Ascending aorta (tissue), 2 donors: ENCODE measurements around the gene KDELR3. TPM values are rescaled to one million over a fixed set of nuclear protein-coding genes. Genes with fewer than 3 reads are reported as not detected.

ENCODE experiments used
- DNase-seq, 2 donors: peaks; one replicate each; pipeline ENCODE4 v3.0.0-alpha.2; 2019; ENCODE audit warnings: low spot score in 2 of 2
- H3K27ac ChIP-seq, 2 donors: fragments of 200-600 bp; sonication (generic); one replicate each; pipeline ENCODE4 v1.5.1; 2016 to 2017; ENCODE audit warnings: mild to moderate bottlenecking in 1 of 2
- H3K27me3 ChIP-seq: fragments of 200-600 bp; sonication (generic); one replicate; pipeline ENCODE4 v1.5.1; 2017
- H3K36me3 ChIP-seq, 2 donors: fragments of 200-600 bp; sonication (generic); one replicate each; pipeline ENCODE4 v1.5.1; 2016
- H3K4me1 ChIP-seq, 2 donors: fragments of 200-600 bp; sonication (generic); one replicate each; pipeline ENCODE4 v1.5.1; 2016 to 2017; ENCODE audit warnings: mild to moderate bottlenecking in 1 of 2
- H3K4me3 ChIP-seq, 2 donors: fragments of 200-600 bp; sonication (generic); one replicate each; pipeline ENCODE4 v1.5.1; 2016 to 2017; ENCODE audit warnings: mild to moderate bottlenecking in 1 of 2
- H3K9me3 ChIP-seq, 2 donors: fragments of 200-600 bp; sonication (generic); one replicate each; pipeline ENCODE4 v1.5.1; 2016
- CTCF ChIP-seq, 3 experiments: fragments of 200-600 bp in 2 of 3; fragments of 450-650 bp in 1 of 3; sonication (generic) in 2 of 3; IDR thresholded peaks; one replicate each; pipeline ENCODE4 v1.5.1; 2016 to 2019; ENCODE audit warnings: antibody characterized with exemption in 3 of 3, mild to moderate bottlenecking in 1 of 3, moderate library complexity in 1 of 3
- intact Hi-C: fragments of 100-400 bp; cut with DNase I; formaldehyde crosslinking; loops from one replicate; pipeline ENCODE4 v1.15.1; 2023
- total RNA-seq: library from RNA; depleted of rRNA; stranded (reverse); fragments of >200 nt; gene quantifications from one replicate; pipeline ENCODE4 v1.1.0, GENCODE V29; 2016

KDELR3 gene
- total RNA-seq, 1 donor from 2014 or later = 11.8 TPM

- no peaks in the 10 kb centered on the region for H3K36me3 ChIP-seq
- TF ChIP-seq CTCF (IDR thresholded peaks at IDR 0.05) = no peak
- H3K4me1 ChIP-seq = peaks cover 9 to 11% of the 10 kb centered on the region in 2 donors
- no peak overlapping the region for H3K27ac ChIP-seq
- peak overlapping the region; percentile 1 to 43 for H3K4me3 ChIP-seq
- intact Hi-C loops = loop anchor here (2.0 kb wide), 1 partner anchor 110 kb away; the partner anchor contains the start of gene DMC1
- no peaks in the 10 kb centered on the region for H3K9me3 ChIP-seq
- no peaks in the 10 kb centered on the region for H3K27me3 ChIP-seq
- DNase-seq = no peak
Measured at GRCh38 chr22:38461057-38461413, 6.9 kb upstream of the KDELR3 start.

GRCh38 chr22:38461414-38462081 lies 6.3 kb upstream of the KDELR3 start:
- DNase-seq = peak; percentile 28 to 86

GRCh38 chr22:38462960-38463784 lies 4.7 kb upstream of the KDELR3 start:
- no peaks in the 10 kb centered on the region for H3K27me3 ChIP-seq
- intact Hi-C loops = no loop called here
- no peak overlapping the region for H3K4me3 ChIP-seq
- DNase-seq = no peak
- no peaks in the 10 kb centered on the region for H3K9me3 ChIP-seq
- H3K4me1 ChIP-seq = peaks cover 11 to 15% of the 10 kb centered on the region in 2 donors
- H3K27ac ChIP-seq = no peak overlapping the region
- no peak for TF ChIP-seq CTCF (IDR thresholded peaks at IDR 0.05)
- H3K36me3 ChIP-seq = no peaks in the 10 kb centered on the region

More at GRCh38 chr22:38461414-38462081, 6.3 kb upstream of the KDELR3 start:
- no peaks in the 10 kb centered on the region for H3K27me3 ChIP-seq
- no peaks in the 10 kb centered on the region for H3K9me3 ChIP-seq
- TF ChIP-seq CTCF (IDR thresholded peaks at IDR 0.05) = peak in 1 of 3 experiments; percentile 18
- no peaks in the 10 kb centered on the region for H3K36me3 ChIP-seq
- peak overlapping the region; percentile 1 to 43 for H3K4me3 ChIP-seq
- no peak overlapping the region for H3K27ac ChIP-seq
- peaks cover 9 to 11% of the 10 kb centered on the region in 2 donors for H3K4me1 ChIP-seq
- intact Hi-C loops = loop anchor here (2.0 kb wide), 1 partner anchor 109 kb away; the partner anchor contains the start of gene DMC1

- Histone ChIP-seq H3K4me1 (peaks cover 11 to 20% of the 10 kb centered on the region in 2 donors), H3K4me3 (no peak overlapping the region), H3K36me3 (no peaks in the 10 kb centered on the region), H3K27me3 (no peaks in the 10 kb centered on the region), H3K9me3 (no peaks in the 10 kb centered on the region), H3K27ac (no peak overlapping the region)
- no peak for TF ChIP-seq CTCF (IDR thresholded peaks at IDR 0.05)
- no peak for DNase-seq
- intact Hi-C loops = loop anchor here (5.0 kb wide), 1 partner anchor 68 kb away; no protein-coding TSS in a partner anchor
Measured at GRCh38 chr22:38464992-38465672, 2.8 kb upstream of the KDELR3 start.

- H3K27ac ChIP-seq = no peak overlapping the region
- TF ChIP-seq CTCF (IDR thresholded peaks at IDR 0.05) = no peak
- no peaks in the 10 kb centered on the region for H3K27me3 ChIP-seq
- peaks cover 11 to 20% of the 10 kb centered on the region in 2 donors for H3K4me1 ChIP-seq
- no peaks in the 10 kb centered on the region for H3K9me3 ChIP-seq
- no peaks in the 10 kb centered on the region for H3K36me3 ChIP-seq
- DNase-seq = no peak
- intact Hi-C loops = loop anchor here (5.0 kb wide), 1 partner anchor 69 kb away; no protein-coding TSS in a partner anchor
- no peak overlapping the region for H3K4me3 ChIP-seq
Measured at GRCh38 chr22:38465673-38466490, 2.0 kb upstream of the KDELR3 start.
